HG03280 (cell line): Measurements from ENCODE around the gene MVK.

Experiments used
- ATAC-seq: cut with Tn5 transposase; IDR thresholded peaks from one replicate; pipeline ENCODE4 v1.9.1; 2021; ENCODE audit warnings: mild to moderate bottlenecking, moderate library complexity; ENCODE audit not compliant: unreplicated experiment

The MVK gene

DNA sequence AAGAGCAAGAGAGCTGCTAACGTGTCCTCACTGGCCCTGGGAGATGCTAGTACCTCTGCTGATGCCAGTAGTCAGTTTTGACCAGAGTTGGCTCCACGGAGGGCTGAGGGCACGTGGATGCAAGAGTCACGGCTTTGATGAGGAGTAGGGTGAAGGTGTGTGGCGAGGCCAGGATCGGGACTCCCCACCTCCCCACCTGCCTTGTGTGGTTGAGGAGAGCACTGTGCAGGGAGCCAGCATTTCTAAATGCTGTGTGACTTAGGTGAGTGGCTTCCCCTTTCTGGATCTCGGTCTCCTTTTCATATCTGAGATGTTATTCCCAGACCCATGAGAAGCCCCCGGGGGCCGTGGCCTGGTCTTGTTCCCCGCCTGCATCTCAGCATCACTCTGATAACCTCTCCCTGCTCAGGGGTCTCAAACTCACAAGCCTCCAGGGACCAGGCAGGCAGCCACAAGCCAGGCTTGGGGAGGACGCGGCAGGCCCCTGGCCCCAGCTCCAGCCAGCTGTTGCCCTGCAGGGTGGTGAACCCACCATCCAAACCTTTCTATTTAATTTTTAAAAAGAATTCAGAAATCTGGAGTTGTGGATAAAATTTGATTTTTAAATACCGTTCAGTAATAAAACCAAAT lies 32.1 kb downstream of the MVK start:
- ATAC-seq = no peak

GRCh38 chr12:109606320-109607028 lies 32.9 kb downstream of the MVK start:
- no peak for ATAC-seq

- no peak for ATAC-seq
Measured at GRCh38 chr12:109607618-109608017, 34.0 kb downstream of the MVK start.

GRCh38 chr12:109608270-109608669 lies 34.7 kb downstream of the MVK start:
- no peak for ATAC-seq

- no peak for ATAC-seq
Measured at GRCh38 chr12:109608793-109609192, 35.2 kb downstream of the MVK start.

DNA sequence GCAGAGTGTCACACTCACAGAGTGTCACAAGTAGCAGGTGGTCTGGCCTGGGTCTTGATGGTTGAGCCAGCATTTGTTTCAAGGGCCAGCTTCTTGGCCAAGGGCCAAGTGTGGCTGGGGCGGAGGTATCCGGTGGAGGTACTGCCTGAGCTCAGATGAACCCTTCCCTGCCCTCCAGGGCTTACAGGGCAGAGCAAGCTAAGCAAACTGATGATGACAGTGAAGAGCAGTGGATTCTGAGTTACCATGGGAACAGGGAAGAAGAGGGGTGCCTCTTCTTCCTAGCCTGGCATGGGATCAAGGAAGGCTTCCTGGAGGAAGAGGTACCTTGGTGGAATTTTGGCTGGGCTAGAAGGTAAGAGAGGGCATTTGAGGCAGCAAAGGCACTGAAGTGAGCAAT lies 35.7 kb downstream of the MVK start:
- ATAC-seq = no peak

DNA sequence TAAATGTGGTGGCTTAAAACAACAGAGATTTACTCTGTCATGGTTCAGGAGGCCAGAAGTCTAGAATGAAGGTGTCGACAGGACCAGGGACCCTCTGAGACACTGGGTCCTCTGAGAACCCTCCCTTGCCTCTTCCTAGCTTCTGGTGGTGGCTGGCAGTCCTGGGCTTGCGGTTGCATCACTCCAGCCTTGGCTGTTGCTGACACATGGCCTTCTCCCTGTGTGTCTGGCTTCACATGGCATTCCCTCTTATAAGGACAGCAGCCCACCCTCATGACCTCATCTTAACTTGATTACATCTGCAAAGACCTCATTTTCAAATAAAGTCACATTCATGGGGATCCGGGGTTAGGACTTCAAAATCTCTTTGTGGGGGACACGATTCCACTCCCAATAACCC lies 36.9 kb downstream of the MVK start:
- ATAC-seq = no peak

DNA sequence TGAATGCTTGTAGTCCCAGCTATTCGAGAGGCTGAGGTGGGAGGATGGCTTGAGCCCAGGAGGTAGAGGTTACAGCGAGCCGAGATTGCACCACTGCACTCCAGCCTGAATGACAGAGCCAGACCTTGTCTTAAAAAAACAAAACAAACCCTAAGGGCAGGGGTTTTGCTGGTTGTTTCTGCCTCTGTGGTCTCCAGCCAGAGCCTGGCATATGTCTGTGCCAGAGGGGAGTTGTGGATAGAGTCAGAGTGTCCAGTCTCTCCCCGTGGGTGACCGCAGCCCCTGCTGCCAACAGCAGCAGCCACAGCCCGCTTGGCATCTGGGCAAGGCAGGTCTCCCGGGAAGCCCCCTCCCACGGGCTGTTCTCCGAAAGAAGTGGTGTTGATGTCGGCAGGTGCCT lies 37.6 kb downstream of the MVK start:
- no peak for ATAC-seq

- no peak for ATAC-seq
Measured at GRCh38 chr12:109612003-109612402, 38.4 kb downstream of the MVK start.

DNA sequence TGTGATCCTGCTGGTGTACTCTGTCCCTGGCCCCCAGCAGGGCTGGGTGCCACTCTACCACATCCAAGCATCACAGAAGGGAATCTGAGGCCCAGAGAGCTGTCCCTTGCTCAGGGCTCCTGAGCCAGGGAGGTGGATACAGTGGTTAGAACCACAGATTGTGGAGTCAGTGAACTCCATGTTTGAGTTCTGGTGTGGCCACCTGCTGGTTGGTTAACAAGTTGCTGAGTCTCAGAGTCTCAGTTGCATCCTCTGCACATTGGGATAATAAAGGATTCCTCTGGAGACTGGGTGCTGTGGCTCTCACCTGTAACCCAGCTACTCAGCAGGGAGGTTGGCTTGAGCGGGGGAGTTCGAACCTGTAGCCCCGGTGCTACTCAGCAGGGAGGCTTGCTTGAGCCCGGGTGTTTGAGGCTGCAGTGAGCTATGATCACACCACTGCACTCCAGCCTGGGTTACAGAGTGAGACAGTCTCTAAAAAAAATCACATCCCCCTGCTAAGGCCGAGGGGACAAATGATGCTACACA lies 39.4 kb downstream of the MVK start:
- ATAC-seq = no peak

DNA sequence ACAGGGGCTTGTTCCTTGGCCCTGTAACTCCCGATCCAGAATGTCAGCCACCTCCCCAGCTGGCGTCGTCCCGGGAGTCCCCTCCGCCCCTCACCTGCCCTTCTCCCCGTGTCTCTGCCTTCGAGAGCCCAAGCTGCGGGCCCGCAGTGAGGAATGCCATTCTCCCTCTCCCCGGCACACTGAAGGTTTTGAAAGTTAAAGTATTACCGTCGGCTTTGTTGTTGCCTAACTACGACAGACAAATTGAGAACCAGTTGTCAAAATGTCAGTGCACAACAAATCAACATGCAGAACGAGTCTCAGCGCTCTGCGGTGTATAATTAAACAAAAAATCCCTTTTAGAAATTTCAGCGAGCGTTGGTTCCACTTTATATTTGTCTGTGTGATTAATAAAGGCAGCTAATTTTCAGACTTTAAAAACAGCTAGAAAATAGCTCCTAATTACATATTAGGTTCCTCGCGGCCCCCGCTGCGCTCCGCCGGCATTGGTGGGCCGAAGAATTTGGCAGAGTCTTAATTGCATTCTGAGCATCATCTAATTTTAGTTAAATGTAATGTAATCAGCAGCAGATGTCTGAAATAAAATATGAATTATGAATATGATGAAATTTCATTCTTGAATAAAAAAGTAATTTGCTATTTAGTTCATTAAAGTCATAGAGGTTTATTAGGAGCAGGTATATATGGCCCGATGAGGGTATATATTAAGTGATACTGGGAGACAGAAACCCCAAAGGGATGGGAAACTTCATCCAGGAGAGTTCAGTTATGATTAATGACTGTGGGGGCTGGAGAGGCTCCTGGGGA lies 40.3 kb downstream of the MVK start:
- no peak for ATAC-seq

- ATAC-seq = no peak
Measured at GRCh38 chr12:109615556-109616229, 42.1 kb downstream of the MVK start.

DNA sequence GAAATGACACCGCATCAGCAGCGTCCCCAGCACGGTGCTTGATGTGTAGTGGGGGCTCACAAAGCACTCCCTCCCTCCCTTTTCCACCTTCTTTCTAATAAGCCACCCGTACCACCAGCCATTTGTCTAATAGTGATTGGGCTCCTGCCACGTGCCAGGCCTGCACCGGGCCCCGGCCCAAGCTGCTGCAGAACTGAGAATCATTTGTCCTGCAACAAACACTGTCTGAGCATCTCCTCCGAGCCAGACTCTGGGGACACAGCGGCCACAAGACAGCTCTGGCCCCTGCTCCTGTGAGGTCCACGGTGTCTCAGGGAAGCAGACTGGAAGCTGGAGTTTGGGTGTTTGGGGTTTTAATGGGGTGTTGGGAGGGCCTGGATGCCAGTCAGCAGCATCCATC lies 43.9 kb downstream of the MVK start:
- no peak for ATAC-seq

- ATAC-seq = no peak
Measured at GRCh38 chr12:109618082-109618481, 44.5 kb downstream of the MVK start.

GRCh38 chr12:109619002-109619604 lies 45.5 kb downstream of the MVK start:
- ATAC-seq = no peak

GRCh38 chr12:109621211-109621694 lies 47.7 kb downstream of the MVK start:
- no peak for ATAC-seq

DNA sequence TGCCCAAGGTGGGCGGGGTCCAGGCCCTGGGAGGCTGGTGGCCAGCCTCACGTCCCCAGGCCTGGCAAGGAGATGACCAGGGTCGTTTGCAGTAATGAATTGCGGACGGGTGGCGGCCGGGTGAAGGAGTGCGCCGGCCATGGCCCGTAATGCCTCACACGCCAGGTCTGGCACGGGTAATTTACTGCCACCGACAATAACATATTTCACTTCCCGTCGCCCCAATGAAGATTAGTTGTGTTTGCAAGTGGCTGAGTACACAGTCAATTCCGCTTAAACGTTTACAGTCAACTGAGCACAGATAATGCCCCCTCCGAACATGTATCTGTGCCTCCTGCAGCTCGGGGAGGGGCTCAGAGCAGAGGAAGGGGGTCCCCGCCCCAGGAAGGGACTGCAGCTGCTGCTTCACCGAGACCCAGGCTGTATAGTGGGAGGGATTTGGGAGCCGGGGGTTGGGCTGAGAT lies 48.3 kb downstream of the MVK start:
- no peak for ATAC-seq

- no peak for ATAC-seq
Measured at GRCh38 chr12:109624467-109624866, 50.9 kb downstream of the MVK start.

- no peak for ATAC-seq
Measured at GRCh38 chr12:109625131-109625559, 51.6 kb downstream of the MVK start.

DNA sequence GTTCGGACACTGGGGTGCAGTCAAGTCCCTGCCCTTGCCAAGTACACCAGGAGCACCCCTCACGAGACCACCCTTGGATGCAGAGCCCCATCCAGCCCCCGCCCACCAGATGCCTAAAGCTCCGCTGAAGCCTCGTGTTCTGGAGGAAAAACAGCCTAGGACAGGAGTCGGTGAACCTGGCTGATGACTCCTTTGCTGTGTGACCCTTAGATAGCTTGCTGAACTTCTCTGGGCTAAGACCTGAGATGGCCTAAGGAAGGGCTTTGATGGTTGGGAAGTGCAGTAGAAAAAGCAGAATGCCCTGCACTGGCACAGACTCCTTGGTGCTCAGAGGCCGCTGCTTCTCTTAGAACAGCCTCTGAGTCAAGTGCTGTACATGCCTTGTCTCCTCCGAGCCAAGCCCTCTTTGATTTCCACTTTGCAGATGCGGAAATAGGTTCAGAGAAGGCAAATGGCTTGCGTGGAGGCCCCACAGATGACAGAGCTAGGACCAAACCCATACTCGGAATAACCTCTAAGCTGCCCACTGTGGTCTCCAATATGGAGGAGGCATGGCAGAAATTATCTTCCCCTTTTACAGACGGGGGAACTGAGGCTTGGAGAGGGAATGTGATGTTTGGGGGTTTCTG lies 52.3 kb downstream of the MVK start:
- ATAC-seq = no peak
